ENCODE data around the gene NSRP1.
"Not testable (repeated sequence)": the region's sequence is repeated elsewhere in the genome, so short reads cannot be mapped to it uniquely, and the experiment has no call there.

NSRP1 gene

DNA sequence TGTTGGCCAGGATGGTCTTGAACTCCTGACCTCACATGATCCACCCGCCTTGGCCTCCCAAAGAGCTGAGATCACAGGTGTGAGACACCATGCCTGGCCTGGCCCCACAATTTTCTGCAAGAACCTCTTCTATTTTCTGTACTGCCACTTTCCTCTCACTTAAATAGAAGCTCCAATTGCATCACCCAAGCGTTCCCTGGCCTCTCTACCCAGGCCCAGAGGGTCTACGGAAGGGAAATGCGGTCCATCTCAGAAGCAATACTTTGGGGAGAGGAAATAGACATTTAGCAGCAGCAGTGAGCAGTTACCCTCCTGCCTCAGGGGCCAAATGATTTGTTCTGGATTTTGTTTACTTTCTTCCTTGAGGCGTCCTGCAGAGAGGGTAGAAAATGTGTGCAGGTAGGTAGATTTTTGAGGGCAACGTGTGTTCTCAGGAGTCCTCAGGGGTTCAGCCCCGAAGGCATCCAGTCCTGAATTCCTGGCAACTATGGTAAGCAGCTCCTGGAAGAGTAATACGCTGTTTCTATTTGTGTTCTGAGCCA lies 107.9 kb downstream of the NSRP1 start:
- no peak for DNase-seq

DNA sequence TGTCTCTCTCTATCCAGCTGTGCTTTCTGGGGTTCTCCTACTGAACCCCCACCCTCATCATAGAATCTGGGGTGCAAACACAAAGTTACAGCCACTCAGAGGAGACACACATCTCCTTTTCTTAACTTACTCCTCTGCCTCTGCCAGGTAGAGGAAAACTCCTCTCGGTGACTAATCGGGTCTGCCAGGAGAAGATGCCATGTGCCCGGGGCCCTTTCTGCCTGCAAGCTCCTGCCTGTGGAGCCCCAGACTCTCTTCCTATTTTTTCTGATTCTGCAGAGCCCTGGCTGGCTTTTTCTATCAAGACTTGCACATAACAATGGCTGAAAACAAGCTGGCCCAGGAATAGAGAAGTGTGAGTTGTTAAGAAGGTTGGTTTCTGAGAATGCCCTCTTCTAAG lies 108.5 kb downstream of the NSRP1 start:
- DNase-seq: no peak

DNA sequence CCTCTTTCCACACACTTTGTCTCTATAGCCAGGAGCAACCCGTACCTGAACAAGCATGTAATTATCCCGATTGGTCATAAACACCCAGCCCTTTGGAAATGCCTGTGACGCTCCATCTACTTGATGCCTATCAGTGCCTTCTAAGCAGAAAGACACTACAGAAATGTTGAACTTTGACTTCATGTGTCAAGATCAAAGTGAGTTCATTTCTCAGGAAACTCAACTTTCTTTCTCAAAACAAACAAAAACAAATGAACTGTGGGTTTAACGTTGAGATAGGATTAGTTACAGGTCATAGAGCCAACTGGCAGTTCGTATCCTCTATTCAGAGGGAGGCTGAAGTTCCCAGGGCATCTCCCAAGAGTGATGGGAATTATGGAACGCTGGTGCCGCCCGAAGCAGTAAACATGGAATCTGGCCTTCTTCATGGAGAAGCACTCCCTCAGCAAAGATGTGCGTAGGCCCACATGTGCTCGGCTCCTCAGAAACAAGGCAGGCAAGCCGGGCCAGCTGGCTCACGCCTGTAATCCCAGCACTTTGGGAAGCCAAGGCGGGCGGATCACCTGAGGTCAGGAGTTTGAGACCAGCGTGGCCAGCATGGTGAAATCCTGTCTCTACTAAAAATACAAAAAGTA lies 109.4 kb downstream of the NSRP1 start:
- DNase-seq: no peak

DNA sequence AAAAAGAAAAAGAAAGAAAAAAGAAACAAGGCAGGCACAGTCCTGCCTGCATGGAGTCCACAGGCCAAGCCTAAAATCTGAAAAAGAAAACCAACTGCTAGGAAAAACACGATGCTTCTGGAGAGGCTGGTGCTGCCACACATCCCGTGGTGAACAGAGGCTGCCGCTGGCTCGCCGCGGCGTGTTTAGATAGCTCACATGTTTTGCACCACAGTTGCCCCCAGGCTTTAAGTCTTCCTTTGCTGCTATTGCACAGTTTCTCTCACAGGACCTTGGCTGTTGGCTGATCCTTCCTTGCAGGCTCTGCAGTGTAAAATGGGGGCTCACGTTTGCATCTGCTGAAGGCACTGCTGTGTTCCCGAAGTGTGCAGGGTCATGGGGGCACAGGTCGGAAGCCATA lies 110.3 kb downstream of the NSRP1 start:
- DNase-seq: no peak

DNA sequence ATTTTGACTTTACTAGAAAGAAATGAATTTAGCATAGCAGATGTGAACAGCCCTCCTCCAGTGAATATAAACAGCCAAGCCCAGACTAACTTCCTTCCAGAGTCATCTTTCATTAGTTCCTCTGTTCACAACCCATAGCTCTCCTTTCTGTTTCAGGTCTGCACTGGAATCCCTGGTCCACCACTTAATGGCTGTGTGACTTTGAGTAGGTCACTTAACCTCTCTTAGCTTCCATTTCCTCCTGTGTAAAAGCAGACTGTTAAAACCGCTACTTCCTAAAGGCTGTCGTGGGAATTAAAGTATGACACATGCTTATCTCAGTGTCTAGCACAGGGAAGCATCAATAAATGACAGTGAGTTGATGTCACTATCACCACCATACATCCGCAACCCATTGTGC lies 111.4 kb downstream of the NSRP1 start:
- no peak for DNase-seq

DNA sequence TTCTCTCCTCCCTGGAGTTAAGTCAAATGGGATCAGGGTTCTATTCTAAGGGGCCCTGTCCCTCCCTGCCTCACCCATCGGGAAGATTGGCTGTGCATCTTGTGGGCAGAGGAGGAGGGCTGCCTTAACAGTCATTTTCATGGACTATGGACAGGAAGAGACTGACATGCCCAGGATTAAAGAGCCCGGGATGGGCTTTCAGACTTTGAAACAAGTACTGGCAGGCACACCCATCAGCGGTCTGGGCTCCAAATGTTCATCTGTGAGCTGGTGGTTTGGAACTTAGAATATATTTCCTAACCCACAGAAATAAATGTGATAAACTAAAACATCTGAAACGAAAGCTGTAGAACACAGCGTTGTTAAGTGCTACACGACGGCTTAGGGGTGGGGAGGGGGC lies 112.4 kb downstream of the NSRP1 start:
- DNase-seq: no peak

GRCh38 chr17:30230009-30230408 lies 113.4 kb downstream of the NSRP1 start:
- DNase-seq: not testable (repeated sequence)

GRCh38 chr17:30230596-30231125 lies 114.0 kb downstream of the NSRP1 start:
- no peak for DNase-seq

DNA sequence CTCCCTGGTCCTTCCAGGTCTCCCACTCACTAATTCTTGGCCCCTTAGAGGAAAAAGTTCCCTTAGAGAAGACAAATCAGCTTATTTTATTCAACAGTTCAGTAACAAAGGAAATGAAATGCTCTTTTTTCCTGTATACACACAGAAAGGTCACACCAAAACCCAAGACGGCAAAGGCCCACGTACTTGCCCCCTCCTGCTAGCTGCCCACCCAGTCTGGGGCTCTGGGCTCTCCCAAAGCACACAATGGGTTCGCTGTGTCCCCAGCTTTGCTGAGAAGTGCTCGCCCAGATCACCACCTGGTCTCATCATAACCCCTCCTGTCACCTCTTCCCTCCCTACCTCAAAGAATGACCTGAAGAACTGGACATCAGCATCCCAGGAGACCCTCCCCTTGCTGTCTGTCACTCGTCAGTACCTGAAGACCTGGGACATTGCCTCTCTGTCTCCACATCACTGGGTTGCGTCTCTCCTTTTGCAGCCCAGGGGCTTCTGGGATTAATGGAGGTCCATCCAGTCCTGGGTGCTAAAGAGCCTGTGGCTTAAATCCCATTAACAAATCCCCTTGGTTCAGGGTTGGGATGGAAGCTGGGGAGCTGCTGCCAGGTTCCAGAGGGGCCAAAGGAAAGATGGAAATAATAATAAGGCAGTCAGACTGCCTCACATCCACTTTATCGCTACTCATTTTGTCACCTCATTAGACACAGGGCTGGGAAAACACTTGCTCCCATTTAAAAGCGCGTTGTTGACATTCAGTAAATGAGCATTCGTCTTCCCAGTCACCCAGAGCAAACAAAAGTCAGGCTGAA lies 115.6 kb downstream of the NSRP1 start:
- no peak for DNase-seq

GRCh38 chr17:30232824-30233427 lies 116.3 kb downstream of the NSRP1 start:
- DNase-seq: no peak

DNA sequence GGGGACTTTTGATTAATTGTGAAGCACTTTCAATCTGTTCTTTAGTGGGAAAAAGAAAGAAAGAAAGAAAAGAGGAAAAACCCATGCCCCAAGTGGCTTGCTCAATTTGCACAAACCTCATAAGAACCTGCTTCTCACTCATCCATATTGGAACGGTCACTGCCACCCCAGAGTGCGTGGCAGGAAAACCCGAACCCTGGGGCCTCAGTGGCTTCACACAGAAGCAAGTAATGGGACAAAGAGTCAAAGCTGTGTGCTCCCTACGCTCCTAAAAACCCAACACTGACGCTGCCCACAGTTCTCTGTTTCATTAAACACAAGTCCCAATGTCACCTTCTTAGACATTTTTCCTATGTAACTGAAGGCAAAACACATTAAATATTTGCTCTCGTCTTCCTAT lies 117.7 kb downstream of the NSRP1 start:
- DNase-seq: no peak

DNA sequence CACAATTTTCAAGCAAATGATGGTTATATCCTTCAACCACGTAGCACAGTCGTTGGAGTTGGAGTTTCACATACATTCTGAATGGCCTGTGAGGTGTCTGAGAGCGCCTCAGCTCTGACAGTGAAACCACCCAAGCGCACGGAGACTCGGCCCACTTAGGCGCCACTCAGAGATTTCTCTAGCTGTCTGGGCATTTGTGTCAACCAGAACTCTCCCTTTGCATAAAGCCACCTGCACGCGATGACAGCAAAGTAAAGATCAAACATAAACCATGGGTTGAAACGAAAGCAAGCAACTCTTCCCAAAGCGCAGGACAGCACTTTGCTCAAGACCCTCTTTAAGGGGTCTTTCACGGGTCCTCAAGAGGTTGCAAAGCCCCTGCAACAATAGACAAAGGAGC lies 118.3 kb downstream of the NSRP1 start:
- DNase-seq: no peak

- no peak for DNase-seq
Observed at GRCh38 chr17:30235386-30236296, 119.0 kb downstream of the NSRP1 start, which contains the start of gene SLC6A4. Gene SLC6A4 (minus strand): TSS chr17:30235697. CDS start chr17:30221958, 13,739 bp downstream.

All from NCI-H2171 treated with DMSO at 0.1 percent for 48 hours (cell line).